Left lung (tissue), 10 donors: ENCODE measurements around the gene SNX9. TPM values are rescaled to one million over a fixed set of nuclear protein-coding genes. Genes with fewer than 3 reads are reported as not detected.

Experiments used
- ATAC-seq: fragments of 200-7000 bp; cut with Tn5 transposase; one replicate; pipeline ENCODE4 v1.9.1; 2020; ENCODE audit warnings: moderate library complexity
- DNase-seq, 4 donors: peaks; one replicate each; pipeline ENCODE4 v3.0.0-alpha.2; 2013 to 2020
- H3K27ac ChIP-seq, 2 donors: fragments of 200-600 bp; sonication (generic) in 1 of 2; one replicate each; pipeline versions ENCODE4 v1.5.0 to v1.8.0; 2020 to 2021
- H3K27me3 ChIP-seq, 2 donors: fragments of 200-600 bp; sonication (generic) in 1 of 2; one replicate each; pipeline versions ENCODE4 v1.5.0 to v1.8.0; 2020 to 2021
- H3K36me3 ChIP-seq, 2 donors: fragments of 200-600 bp; sonication (generic) in 1 of 2; one replicate each; pipeline versions ENCODE4 v1.5.0 to v1.8.0; 2020 to 2021
- H3K4me1 ChIP-seq, 2 donors: fragments of 200-600 bp; one replicate each; pipeline ENCODE4 v1.8.0; 2021
- H3K4me3 ChIP-seq, 2 donors: fragments of 200-600 bp; sonication (generic) in 1 of 2; one replicate each; pipeline versions ENCODE4 v1.5.0 to v1.8.0; 2020 to 2021; ENCODE audit warnings: mild to moderate bottlenecking in 1 of 2
- H3K9me3 ChIP-seq, 2 donors: fragments of 200-600 bp; sonication (generic) in 1 of 2; one replicate each; pipeline versions ENCODE4 v1.5.0 to v1.8.0; 2020 to 2021
- intact Hi-C, 2 donors: fragments of 100-400 bp; cut with DNase I; formaldehyde crosslinking; loops; one replicate each; pipeline versions ENCODE4 v1.11.2 to v1.14.2; 2022
- polyA plus RNA-seq, 6 donors: library from polyadenylated mRNA; unstranded; fragments of 120-200 nt; gene quantifications; one replicate each; pipeline ENCODE4 v1.2.1, GENCODE V29; 2013; ENCODE audit not compliant: insufficient read length in 6 of 6
- total RNA-seq, 2 donors: library from RNA; stranded (reverse); fragmentation: NEBNext Ultra II Directional; extraction: Animal tissue kit (Norgen Biotek cat#: 25700); gene quantifications; one replicate each; pipeline ENCODE4 v1.2.1, GENCODE V29; 2021
- TF ChIP-seq, protein P1 (sequence below), 2 donors: fragments of 200-600 bp; sonication (generic) in 1 of 2; IDR thresholded peaks; one replicate each; pipeline versions ENCODE4 v1.5.0 to v1.8.0; 2021; ENCODE audit warnings: antibody characterized with exemption in 2 of 2
- donor health status: DM: no; HTN: yes; CAD: no.
- donor health status: DM: no; HTN: no; CAD: no.

Gene SNX9
- total and polyA plus RNA-seq, 8 donors, result 23.5 to 44.4 (median 38.4) TPM

DNA sequence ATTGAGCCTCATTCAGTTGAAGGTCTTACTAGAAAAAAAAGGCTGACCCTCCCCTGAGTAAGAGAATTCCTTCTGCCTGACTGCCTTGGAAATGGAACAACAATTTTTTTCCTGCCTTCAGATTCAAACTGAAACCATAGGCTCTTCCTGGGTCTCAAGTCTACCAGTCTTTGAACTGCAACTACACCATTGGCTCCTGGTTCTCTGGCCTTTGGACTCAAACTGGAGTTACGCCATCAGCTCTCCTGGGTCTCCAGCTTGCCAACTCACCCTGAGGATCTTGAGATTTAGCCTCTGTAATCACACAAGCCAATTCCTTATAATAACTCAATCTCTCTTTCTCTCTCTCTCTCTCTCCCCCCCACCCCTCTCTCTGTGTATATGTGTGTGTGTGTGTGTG is 36.0 kb upstream of the SNX9 start:
- Histone ChIP-seq H3K9me3 (no peaks in the 10 kb centered on the region), H3K36me3 (no peaks in the 10 kb centered on the region), H3K4me3 (no peak overlapping the region), H3K27ac (no peak overlapping the region), H3K27me3 (no peaks in the 10 kb centered on the region), H3K4me1 (no peaks in the 10 kb centered on the region)
- no peak for ATAC-seq
- TF ChIP-seq, protein P1, sequence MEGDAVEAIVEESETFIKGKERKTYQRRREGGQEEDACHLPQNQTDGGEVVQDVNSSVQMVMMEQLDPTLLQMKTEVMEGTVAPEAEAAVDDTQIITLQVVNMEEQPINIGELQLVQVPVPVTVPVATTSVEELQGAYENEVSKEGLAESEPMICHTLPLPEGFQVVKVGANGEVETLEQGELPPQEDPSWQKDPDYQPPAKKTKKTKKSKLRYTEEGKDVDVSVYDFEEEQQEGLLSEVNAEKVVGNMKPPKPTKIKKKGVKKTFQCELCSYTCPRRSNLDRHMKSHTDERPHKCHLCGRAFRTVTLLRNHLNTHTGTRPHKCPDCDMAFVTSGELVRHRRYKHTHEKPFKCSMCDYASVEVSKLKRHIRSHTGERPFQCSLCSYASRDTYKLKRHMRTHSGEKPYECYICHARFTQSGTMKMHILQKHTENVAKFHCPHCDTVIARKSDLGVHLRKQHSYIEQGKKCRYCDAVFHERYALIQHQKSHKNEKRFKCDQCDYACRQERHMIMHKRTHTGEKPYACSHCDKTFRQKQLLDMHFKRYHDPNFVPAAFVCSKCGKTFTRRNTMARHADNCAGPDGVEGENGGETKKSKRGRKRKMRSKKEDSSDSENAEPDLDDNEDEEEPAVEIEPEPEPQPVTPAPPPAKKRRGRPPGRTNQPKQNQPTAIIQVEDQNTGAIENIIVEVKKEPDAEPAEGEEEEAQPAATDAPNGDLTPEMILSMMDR (IDR thresholded peaks at IDR 0.05), result no peak
- intact Hi-C loops, result no loop called here
- no peak for DNase-seq

DNA sequence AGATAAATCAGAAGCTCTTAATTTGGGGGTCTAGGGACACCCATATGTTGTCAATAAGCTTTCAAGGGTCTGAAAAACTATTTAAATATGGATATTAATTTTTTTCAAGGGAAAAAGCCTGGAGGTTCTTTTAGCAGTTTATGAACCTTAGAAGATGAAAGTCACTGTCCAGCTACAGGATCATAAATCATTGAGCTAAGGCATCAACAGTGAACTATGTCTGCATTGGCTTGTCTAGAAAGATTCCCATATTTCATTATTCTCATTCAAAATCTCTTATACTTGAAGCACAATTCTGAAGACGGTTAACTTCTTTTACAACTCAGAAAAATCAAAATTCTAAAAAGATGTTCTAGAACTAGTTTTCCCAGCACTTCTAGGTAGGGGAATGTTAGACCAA is 34.9 kb upstream of the SNX9 start:
- ATAC-seq (no peak), DNase-seq (no peak)
- no peaks in the 10 kb centered on the region for H3K9me3 ChIP-seq
- H3K4me3 ChIP-seq, result no peak overlapping the region
- no peaks in the 10 kb centered on the region for H3K36me3 ChIP-seq
- H3K27me3 ChIP-seq, result no peaks in the 10 kb centered on the region
- intact Hi-C loops, result no loop called here
- no peaks in the 10 kb centered on the region for H3K4me1 ChIP-seq
- H3K27ac ChIP-seq, result no peak overlapping the region
- TF ChIP-seq, protein P1 (IDR thresholded peaks at IDR 0.05), result no peak

DNA sequence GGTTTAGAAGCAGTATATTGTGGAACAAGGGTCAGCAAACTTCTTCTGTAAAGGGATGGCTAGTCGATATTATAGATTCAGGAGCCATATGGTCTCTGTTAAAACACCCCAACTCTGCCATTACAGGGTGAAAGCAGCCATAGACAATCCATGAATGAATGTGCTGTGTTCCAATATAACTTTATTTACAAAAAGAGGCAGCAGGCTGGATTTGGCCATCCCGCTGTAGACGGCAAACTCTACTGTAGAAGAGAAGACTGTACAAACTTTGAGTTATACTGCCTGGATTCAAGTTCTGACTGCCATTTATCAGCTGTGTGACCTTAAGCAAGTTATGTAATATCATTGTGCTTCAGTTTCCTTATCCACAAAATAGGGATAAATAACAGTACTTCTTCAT is 33.7 kb upstream of the SNX9 start:
- Histone ChIP-seq H3K27ac (no peak overlapping the region), H3K4me3 (no peak overlapping the region), H3K4me1 (no peaks in the 10 kb centered on the region), H3K27me3 (no peaks in the 10 kb centered on the region), H3K36me3 (no peaks in the 10 kb centered on the region), H3K9me3 (no peaks in the 10 kb centered on the region)
- TF ChIP-seq, protein P1 (IDR thresholded peaks at IDR 0.05), result no peak
- intact Hi-C loops, result no loop called here
- no peak for DNase-seq
- ATAC-seq, result no peak

DNA sequence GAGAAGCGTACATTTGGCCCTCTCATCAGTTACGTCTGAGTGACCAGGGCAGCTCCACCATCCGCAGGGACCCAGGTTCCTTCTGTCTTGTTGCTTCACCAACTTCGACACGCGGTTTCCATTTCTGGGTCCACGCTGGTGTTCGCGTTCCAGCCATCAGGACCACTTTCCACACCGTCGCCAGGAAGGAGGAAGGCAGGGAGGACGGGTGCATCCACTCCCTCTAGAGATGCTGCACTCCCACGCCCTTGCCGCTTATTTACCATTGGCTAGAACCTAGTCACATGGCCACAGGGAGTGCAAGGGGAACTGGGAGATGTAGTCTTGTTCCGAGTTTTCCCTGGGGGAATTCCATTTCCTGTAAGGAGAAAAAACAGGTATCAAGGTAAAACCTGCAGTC is 33.2 kb upstream of the SNX9 start:
- no peak for ATAC-seq
- intact Hi-C loops, result no loop called here
- H3K27ac ChIP-seq, result no peak overlapping the region
- H3K4me3 ChIP-seq, result no peak overlapping the region
- H3K36me3 ChIP-seq, result no peaks in the 10 kb centered on the region
- TF ChIP-seq, protein P1 (IDR thresholded peaks at IDR 0.05), result no peak
- H3K27me3 ChIP-seq, result no peaks in the 10 kb centered on the region
- H3K9me3 ChIP-seq, result no peaks in the 10 kb centered on the region
- no peaks in the 10 kb centered on the region for H3K4me1 ChIP-seq
- no peak for DNase-seq

DNA sequence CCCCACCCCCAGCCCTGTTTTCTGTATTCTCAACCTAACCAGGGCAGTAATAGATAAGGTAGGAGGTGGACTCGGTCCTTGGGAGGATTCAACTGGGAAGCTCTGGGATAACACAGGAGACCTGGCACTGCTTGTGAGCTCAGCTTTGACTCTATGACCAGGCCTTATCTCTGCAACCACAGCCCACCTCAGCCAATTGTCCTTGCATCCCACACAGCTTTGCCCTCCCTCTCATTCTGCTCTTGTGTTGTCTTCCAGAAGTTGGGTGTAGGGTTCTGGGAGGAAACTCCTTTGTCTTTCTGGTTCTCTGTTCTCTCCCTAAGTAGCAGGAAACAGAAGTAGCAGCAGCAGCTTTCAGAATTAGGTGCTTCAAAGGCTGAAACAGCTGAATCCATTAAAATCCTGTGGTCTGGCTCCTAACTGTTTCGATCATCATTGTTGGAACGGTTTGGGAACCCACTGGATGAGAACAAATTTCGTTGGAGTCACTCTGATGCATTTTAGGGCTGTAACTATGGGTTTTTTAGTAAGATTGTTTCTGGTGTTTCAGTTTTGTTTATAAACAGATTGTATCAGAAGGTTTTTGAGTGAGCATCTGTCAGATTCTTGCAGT is 32.4 kb upstream of the SNX9 start:
- H3K4me1 ChIP-seq, result no peaks in the 10 kb centered on the region
- DNase-seq, result no peak
- no peaks in the 10 kb centered on the region for H3K9me3 ChIP-seq
- H3K27me3 ChIP-seq, result no peaks in the 10 kb centered on the region
- H3K27ac ChIP-seq, result no peak overlapping the region
- TF ChIP-seq, protein P1 (IDR thresholded peaks at IDR 0.05), result no peak
- ATAC-seq, result peak; percentile 45
- intact Hi-C loops, result no loop called here
- no peaks in the 10 kb centered on the region for H3K36me3 ChIP-seq
- H3K4me3 ChIP-seq, result no peak overlapping the region
